ENCODE results near the gene LMX1B. TPM values are rescaled to one million over a fixed set of nuclear protein-coding genes. Genes with fewer than 3 reads are reported as not detected.
"Not testable (repeated sequence)": the region's sequence is repeated elsewhere in the genome, so short reads cannot be mapped to it uniquely, and the experiment has no call there.

LMX1B gene
- total RNA-seq, 2 donors from 2014 or later, result 0.81 to 1.8 TPM

- no peak for DNase-seq
- no peak for ATAC-seq
- intact Hi-C loops (cut with DNase I), result no loop called here
These were observed 32.4 kb downstream of the LMX1B start for GRCh38 chr9:126646162-126646561.

- DNase-seq (no peak), ATAC-seq (peak in 1 of 2 donors; percentile 68)
- intact Hi-C loops (cut with DNase I), result no loop called here
These were observed 34.1 kb downstream of the LMX1B start for GRCh38 chr9:126647585-126648411.

GRCh38 chr9:126649477-126649876 is 35.7 kb downstream of the LMX1B start:
- ATAC-seq (no peak), DNase-seq (no peak)
- intact Hi-C loops (cut with DNase I), result no loop called here

- DNase-seq (no peak), ATAC-seq (no peak)
- intact Hi-C loops (cut with DNase I), result no loop called here
These were observed 36.9 kb downstream of the LMX1B start for GRCh38 chr9:126650404-126651341.

GRCh38 chr9:126652140-126652582 is 38.4 kb downstream of the LMX1B start:
- ATAC-seq (no peak), DNase-seq (no peak)
- intact Hi-C loops (cut with DNase I), result no loop called here

- intact Hi-C loops (cut with DNase I), result no loop called here
- DNase-seq (no peak), ATAC-seq (no peak)
These were observed 40.4 kb downstream of the LMX1B start for GRCh38 chr9:126654124-126654523.

GRCh38 chr9:126656214-126656613 is 42.5 kb downstream of the LMX1B start:
- ATAC-seq; intact Hi-C loops (cut with DNase I); DNase-seq: not testable (repeated sequence)

- ATAC-seq, result no peak
- intact Hi-C loops (cut with DNase I), result no loop called here
- no peak for DNase-seq
These were observed 44.6 kb downstream of the LMX1B start for GRCh38 chr9:126658201-126658825.

- no peak for ATAC-seq
- intact Hi-C loops (cut with DNase I), result no loop called here
- no peak for DNase-seq
These were observed 45.3 kb downstream of the LMX1B start for GRCh38 chr9:126658956-126659555.

- DNase-seq (no peak), ATAC-seq (no peak)
- intact Hi-C loops (cut with DNase I), result no loop called here
These were observed 47.4 kb downstream of the LMX1B start for GRCh38 chr9:126661122-126661520.

- DNase-seq (no peak), ATAC-seq (no peak)
- intact Hi-C loops (cut with DNase I), result no loop called here
These were observed 48.0 kb downstream of the LMX1B start for GRCh38 chr9:126661521-126662251.

GRCh38 chr9:126663661-126664072 is 49.9 kb downstream of the LMX1B start:
- DNase-seq (peak; percentile 48), ATAC-seq (peak; percentile 84 to 89)
- intact Hi-C loops (cut with DNase I), result no loop called here

- DNase-seq, result no peak
- intact Hi-C loops (cut with DNase I), result no loop called here
- no peak for ATAC-seq
These were observed 51.3 kb downstream of the LMX1B start for GRCh38 chr9:126664900-126665643.

- no peak for ATAC-seq
- no peak for DNase-seq
- intact Hi-C loops (cut with DNase I), result no loop called here
These were observed 51.9 kb downstream of the LMX1B start for GRCh38 chr9:126665644-126666035.

GRCh38 chr9:126666155-126666803 is 52.6 kb downstream of the LMX1B start:
- no peak for DNase-seq
- intact Hi-C loops (cut with DNase I), result no loop called here
- ATAC-seq, result no peak

GRCh38 chr9:126667190-126668055 is 53.7 kb downstream of the LMX1B start:
- intact Hi-C loops (cut with DNase I), result no loop called here
- no peak for DNase-seq
- ATAC-seq, result no peak

Measured in left cardiac atrium (tissue), 4 donors.